ACHN (cell line): Measurements from ENCODE around the gene EEF1AKMT3.
"Not testable (repeated sequence)": the region's sequence is repeated elsewhere in the genome, so short reads cannot be mapped to it uniquely, and the experiment has no call there.

ENCODE experiments used
- DNase-seq: peaks from one replicate; pipeline ENCODE4 v3.0.0-alpha.2; 2015
- in situ Hi-C: cut with HindIII; loops from 2 replicates; pipeline ENCODE4 v1.10.0; 2017; ENCODE audit warnings: low sequenced_read_pairs, low pct_ligation_motif_present, low pct_unique_long_range_greater_than_20kb

The EEF1AKMT3 gene

GRCh38 chr12:57806677-57807076 lies 34.3 kb downstream of the EEF1AKMT3 start:
- DNase-seq = no peak
- in situ Hi-C loops = no loop called here

GRCh38 chr12:57807285-57807684 lies 34.9 kb downstream of the EEF1AKMT3 start:
- no peak for DNase-seq
- in situ Hi-C loops = no loop called here

GRCh38 chr12:57808351-57808750 lies 35.9 kb downstream of the EEF1AKMT3 start:
- DNase-seq = no peak
- in situ Hi-C loops = no loop called here

- DNase-seq = no peak
- in situ Hi-C loops = no loop called here
Observed at GRCh38 chr12:57809425-57809824, 37.0 kb downstream of the EEF1AKMT3 start.

GRCh38 chr12:57810450-57810849 lies 38.0 kb downstream of the EEF1AKMT3 start:
- in situ Hi-C loops = no loop called here
- peak; percentile 51 for DNase-seq

- no peak for DNase-seq
- in situ Hi-C loops = no loop called here
Observed at GRCh38 chr12:57811028-57811755, 38.8 kb downstream of the EEF1AKMT3 start.

- in situ Hi-C loops = no loop called here
- no peak for DNase-seq
Observed at GRCh38 chr12:57813111-57813970, 40.9 kb downstream of the EEF1AKMT3 start.

GRCh38 chr12:57813971-57814772 lies 41.8 kb downstream of the EEF1AKMT3 start:
- no peak for DNase-seq
- in situ Hi-C loops = no loop called here

- DNase-seq = peak; percentile 19
- in situ Hi-C loops = no loop called here
Observed at GRCh38 chr12:57815177-57816000, 43.0 kb downstream of the EEF1AKMT3 start.

- DNase-seq = no peak
- in situ Hi-C loops = no loop called here
Observed at GRCh38 chr12:57816001-57816854, 43.8 kb downstream of the EEF1AKMT3 start.

- DNase-seq = no peak
- in situ Hi-C loops = no loop called here
Observed at GRCh38 chr12:57816855-57817151, 44.4 kb downstream of the EEF1AKMT3 start.

- DNase-seq = no peak
- in situ Hi-C loops = no loop called here
Observed at GRCh38 chr12:57817261-57817989, 45.0 kb downstream of the EEF1AKMT3 start.

- in situ Hi-C loops = not testable (repeated sequence)
Observed at GRCh38 chr12:57817990-57818331, 45.5 kb downstream of the EEF1AKMT3 start.

GRCh38 chr12:57820119-57820518 lies 47.7 kb downstream of the EEF1AKMT3 start:
- in situ Hi-C loops, DNase-seq: not testable (repeated sequence)

More at GRCh38 chr12:57817990-57818331, 45.5 kb downstream of the EEF1AKMT3 start:
- DNase-seq = not testable (repeated sequence)

- in situ Hi-C loops, DNase-seq: not testable (repeated sequence)
Observed at GRCh38 chr12:57821015-57821414, 48.6 kb downstream of the EEF1AKMT3 start.

- DNase-seq = no peak
- in situ Hi-C loops = no loop called here
Observed at GRCh38 chr12:57821474-57822214, 49.2 kb downstream of the EEF1AKMT3 start.
